Measurements from ENCODE around the gene PI16.
"Not testable (repeated sequence)": the region's sequence is repeated elsewhere in the genome, so short reads cannot be mapped to it uniquely, and the experiment has no call there.

Gene PI16

DNA sequence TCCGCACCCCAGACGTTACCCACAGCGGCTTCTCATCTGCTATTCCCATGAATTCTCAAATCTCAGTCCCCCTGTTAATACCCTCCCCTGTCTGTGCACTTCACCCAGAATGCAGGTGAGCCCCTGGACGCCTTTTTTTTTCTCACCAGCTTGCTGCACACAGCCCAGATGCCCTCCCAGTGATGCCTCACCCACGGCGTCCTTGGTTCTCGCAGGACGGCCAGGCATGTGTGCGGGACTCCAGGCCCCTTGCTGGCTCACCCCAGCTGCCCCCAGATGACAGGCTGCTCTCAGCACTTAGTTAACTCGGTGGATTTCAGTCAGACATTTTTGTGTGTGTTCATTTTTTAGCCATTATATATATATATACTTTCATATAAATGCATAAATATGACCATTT is 25.4 kb upstream of the PI16 start:
- no peak for DNase-seq (ENCODE audit: low spot score)

DNA sequence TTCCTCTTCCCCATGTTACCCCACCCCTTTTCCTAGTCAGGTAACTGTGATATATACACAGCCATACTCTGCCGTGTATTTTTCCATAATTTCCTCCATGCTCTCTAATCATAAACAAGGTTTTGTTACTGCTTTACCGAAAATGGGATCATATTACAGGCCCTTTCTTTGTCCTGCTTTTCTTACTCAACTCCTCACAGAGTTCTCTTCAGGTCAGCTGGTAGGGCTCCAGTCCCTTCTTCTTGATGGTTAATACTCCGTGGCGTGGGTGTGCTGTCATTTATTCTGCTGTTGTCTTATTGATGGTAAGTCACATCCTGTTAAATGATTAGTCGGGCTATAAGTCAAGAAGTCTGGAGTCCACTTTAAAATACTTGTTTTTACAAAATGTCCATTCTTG is 24.9 kb upstream of the PI16 start:
- no peak for DNase-seq (ENCODE audit: low spot score)

DNA sequence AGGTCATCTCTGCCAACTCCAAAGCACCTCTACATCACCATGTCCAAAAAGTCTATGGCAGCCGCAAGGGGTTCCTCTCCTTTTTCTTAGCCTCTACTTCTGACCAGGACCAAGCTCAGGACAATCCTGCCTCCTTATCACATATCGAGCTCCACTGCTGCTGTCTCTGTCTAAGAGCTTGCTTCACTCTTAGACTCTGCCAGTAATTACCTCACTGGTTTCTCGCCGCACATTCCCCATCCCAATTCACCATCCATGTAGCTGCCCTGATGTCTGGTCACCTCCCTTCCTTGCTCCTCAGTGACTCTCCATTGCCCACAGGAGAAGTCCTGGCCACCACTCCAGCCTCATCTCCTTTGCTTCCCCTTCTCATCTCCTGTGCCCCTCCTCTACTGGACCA is 24.1 kb upstream of the PI16 start:
- no peak for DNase-seq (ENCODE audit: low spot score)

DNA sequence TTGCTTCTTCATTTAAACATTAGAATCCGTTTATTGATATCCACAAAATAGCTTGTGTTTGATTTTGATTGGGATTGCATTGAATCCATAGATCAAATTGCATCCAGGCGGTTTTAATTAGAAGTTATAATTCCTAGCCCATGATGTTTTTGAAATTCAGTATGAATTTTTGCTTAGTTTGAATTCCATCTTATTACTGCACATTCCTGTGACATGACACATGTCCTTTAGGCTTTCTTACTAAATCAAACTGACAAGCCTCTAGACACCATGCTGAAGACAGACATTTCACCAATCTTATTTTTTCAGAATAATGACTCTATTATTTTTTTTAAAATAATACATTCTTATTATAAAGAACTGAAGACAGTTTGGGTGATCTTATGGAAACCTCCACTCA is 21.4 kb upstream of the PI16 start:
- no peak for DNase-seq (ENCODE audit: low spot score)

DNA sequence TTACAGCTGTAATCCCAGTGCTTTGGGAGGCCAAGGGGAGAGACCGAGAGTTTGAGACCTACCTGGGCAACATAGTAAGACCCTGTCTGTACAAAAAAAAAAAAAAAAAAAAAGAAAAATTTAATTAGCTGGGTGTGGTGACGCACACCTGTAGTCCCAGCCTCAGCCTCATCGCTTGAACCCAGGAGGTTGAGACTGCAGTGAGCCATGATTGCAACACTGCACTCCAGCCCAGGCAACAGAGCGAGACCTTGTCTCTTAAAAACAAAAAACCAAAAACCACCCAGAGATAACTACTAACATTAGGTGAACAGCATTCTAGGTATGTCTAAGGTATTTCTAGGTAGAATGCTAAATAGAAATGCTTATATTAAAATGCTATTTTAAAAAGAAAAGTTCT is 21.0 kb upstream of the PI16 start:
- DNase-seq (ENCODE audit: low spot score): no peak

DNA sequence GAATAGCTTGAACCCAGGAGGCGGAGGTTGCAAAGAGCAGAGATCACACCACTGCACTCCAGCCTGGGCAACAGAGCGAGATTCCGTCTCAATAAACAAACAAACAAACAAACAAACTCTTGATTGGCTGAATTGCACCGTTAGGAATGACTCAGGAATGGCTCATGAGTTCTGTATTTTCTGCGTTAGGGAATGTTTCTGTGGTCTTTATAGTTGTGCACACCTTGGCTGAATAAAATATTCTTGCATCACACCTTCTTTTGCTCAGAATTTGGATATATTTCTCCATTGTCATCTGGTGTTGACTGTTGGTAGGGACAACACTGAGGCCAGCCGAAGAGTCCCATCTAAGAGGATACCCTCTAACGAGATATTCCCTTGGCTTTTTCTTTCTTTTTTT is 19.6 kb upstream of the PI16 start:
- DNase-seq (ENCODE audit: low spot score): no peak

DNA sequence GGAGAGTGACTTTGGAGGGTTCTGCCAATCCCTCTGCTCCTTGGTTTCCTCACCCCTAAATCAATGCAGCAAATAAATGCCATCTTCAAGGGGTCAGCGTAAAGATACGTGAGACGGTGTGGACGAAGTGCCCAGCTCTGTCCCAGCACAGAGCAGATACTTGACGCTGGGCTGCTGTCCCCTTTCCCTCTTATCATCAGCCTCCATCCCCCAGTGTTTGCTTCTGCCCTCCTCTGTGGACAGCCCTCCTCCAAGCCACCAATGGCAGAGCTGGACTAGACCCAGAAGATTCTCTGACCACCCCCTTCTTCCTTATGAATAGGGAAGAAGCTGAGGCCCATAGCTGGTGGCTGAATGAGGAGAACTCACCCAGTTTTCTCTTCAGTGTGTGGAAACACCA is 17.7 kb upstream of the PI16 start:
- DNase-seq (ENCODE audit: low spot score): no peak

DNA sequence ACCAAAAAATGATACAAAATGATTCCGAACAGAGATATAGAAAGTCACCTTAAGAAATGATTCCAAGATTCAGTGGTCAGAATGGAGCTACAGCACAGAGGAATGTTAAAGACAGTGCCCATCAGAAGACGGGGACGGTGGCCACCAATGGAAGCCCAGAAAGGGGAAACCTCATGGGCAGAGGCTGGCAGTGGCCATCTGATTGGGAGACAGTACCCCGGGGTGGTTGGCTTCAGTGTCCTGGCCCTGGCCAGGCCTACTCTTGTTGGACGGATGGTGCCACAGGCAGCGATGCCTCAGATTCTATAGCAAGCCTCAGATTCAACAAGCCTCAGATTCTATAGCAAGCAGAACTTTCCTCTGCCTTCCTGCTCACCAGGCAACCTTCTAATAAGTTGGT is 16.6 kb upstream of the PI16 start:
- DNase-seq (ENCODE audit: low spot score): no peak

DNA sequence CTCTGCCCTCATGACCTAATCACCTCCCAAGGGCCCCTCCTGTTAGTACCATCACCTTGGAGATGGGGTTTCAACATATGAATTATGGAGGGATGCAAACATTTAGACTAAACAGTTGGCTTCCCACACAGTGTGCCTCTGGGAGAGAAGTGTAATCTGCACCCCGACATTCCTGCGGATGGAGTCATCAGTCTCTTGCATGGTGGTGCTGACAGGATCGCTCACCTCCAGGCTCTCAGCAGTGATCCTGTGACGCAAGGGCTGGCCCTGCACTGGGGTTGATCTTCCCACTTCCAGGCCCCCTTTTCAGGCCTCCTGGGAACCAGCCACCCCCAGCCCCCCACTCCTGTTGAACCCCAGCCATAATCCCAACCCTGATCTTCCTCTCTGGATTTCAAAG is 16.0 kb upstream of the PI16 start:
- no peak for DNase-seq (ENCODE audit: low spot score)

DNA sequence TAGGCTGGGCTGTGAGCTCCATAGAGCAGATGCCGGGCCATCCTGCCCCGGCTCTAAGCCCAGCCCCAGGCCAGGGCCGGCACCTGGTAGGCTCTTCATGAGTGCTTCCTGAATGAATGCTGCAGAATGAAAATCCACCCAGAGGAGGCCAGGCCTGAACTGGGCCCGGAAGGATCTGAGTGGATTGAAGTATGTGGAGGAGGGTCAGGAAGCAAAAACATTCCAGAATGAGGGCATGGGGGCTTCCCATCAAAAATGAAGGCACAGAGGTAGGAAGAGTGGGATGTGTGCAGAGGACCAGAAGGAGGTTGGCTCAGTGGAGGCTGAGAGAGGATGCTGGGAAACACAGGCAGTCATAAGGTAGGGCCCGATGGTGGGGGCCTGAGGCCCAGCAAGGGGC is 15.5 kb upstream of the PI16 start:
- not testable (repeated sequence) for DNase-seq (ENCODE audit: low spot score)

DNA sequence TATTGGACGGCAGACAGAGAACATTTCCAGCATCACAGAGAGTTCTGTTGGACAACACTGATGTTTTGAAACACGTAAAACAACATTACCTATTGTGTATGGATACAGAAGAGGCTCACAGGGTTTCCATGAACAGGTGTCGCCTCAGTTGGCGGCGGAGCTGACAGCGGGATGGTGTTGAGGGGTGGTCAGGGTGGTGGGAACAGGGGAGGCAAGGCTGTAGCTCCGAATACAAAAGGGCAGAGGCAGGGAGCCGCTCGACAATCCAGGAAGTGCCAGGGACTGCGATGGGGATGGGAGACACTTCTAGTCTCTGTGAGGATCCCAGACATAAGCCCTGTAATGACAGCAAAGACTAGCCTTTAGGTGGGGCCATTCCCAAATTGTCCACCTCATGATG is 14.5 kb upstream of the PI16 start:
- no peak for DNase-seq (ENCODE audit: low spot score)

DNA sequence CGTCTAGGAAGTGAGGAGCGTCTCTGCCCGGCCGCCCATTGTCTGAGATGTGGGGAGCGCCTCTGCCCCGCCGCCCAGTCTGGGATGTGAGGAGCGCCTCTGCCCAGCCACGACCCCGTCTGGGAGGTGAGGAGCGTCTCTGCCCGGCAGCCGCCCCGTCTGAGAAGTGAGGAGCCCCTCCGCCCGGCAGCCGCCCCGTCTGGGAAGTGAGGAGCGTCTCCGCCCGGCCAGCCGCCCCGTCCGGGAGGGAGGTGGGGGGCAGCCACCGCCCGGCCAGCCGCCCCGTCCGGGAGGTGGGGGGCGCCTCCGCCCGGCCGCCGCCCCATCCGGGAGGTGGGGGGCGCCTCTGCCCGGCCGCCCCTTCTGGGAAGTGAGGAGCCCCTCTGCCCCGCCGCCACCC is 13.0 kb upstream of the PI16 start:
- DNase-seq (ENCODE audit: low spot score): not testable (repeated sequence)

DNA sequence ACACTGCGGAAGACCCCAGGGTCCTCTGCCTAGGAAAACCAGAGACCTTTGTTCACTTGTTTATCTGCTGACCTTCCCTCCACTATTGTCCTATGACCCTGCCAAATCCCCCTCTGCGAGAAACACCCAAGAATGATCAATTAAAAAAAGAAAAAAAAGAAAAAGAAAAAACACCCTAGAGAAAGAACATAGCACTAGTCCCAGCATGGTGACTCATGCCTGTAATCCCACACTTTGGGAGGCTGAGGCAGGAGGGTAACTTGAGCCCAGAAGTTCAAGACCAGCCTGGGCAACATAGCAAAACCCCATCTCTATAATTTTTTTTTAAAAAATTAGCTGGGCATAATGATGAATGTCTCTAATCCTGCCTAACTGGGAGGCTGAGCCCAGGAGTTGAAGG is 12.2 kb upstream of the PI16 start:
- DNase-seq (ENCODE audit: low spot score): not testable (repeated sequence)

DNA sequence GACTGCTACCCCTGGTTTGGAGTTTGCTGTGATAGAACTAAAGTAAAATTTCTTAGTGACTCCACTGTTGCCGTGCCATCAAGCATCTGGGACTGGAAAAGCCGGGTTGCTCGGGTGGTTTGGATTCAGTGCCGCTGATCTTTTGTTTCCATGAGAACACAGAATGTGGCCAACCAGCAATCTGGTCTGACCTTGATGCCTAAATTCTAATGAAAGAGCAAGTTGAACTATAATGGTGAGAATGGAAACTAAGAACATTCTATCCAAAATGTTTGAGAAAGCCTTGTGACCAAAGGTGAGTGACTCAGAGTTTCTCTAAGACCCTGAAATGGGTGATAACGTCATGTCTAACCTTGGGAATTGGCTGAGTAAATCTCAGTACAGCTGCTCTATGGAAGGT is 9.9 kb upstream of the PI16 start:
- DNase-seq (ENCODE audit: low spot score): no peak

DNA sequence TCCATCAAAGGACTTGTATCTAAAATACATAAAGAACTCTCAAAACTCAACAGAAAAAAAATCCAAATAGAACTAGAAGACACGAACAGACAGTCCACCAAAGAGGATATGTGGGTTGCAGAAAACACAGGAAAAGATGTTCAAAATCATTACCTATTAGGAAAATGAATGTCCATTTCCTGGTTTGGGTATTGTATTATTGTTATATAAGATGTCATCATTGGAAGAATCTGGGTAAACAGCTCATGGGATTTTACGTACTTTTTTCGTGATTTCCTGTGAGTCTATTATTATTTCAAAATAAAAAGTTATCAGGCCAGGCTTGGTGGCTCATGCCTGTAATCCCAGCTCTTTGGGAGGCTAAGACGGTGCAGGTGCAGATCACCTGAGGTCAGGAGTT is 9.2 kb upstream of the PI16 start:
- DNase-seq (ENCODE audit: low spot score): no peak

DNA sequence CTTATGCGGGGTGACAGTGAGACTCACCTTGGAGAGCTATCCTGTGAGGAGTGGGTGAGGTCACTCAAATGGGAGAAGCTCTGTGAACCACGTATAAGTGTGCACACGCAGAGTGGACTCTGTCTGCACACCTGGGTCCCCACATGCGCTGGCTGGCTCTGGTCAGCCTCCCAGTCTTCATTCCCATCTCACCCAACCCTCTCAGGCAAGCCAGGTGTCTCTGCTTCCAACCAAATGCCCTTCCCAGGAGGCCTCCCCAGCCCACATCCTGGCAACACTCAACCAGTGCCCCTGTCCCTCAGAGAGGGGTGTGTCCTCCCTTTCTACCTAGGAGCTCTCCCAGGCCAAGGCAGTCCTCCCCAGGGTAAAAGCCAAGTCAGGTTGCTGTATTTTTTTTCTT is 8.0 kb upstream of the PI16 start:
- DNase-seq (ENCODE audit: low spot score): no peak

DNA sequence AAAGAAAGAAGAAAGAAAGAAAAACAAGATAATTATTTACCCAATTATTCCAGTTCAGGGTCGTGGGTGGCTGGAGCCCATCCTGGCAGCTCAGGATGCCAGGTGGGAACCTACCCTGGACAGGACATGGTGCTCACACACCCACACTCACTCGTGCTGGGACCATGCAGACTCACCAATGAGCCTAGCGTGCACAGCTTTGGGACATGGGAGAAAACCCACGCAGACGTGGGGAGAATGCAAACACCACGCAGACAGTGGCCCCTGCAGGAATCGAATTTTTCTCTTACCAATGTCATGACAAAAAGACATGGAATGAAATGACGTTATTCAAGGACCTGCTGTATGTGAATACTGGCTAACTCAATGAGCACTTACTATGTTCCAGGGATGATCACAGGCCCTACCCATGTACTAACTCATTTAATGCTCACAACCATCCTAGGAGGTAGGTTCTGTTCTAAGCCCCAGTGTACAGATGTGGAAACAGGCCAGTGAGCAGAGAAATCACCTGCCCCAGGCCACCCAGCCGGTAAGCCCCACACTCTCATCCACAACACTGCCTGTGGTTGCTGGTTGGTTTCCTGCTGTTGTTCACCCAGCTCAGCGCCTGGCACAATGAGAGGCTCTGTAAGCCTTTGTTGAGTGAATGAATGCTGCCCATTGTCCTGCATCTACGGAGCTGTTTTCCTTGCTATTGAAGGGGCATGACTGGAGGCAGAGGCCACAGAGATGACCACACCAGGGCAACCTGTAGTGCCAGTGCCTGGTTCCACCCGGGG is 6.8 kb upstream of the PI16 start:
- peak; percentile 63 for DNase-seq (ENCODE audit: low spot score)

DNA sequence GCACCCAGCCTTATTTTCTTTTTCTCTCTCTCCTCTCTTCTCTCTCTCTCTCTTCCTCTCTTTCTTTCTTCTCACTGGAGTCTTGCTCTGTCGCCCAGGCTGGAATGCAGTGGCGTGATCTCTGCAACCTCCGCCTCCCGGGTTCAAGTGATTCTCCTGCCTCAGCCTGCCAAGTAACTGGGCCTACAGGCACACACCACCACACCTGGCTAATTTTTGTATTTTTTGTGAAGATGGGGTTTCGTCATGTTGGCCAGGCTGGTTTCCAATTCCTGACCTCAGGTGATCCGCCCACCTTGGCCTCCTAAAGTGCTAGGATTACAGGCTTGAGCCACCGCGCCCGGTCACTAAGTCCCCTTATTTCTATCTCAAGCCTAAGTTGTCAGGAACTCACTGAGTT is 5.5 kb upstream of the PI16 start:
- not testable (repeated sequence) for DNase-seq (ENCODE audit: low spot score)

DNA sequence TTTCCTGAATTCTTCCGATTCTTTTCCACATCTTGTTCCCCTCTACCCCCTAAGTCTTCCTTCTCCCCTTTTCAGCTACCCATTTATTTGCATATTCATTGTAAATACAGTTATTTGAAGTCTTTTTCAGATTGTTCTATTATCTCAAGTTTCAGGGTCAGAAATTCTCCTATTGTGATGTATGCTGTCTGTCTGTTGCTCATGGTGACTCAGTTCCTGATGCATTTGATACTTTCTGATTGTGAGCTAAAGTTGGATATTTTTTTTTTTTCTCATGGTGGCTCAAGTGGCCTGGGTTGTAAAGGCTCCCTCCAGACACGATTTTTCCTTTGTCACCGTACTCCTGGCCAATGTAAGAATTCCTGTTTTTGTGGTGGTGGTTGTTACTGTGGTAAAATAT is 4.9 kb upstream of the PI16 start:
- no peak for DNase-seq (ENCODE audit: low spot score)

DNA sequence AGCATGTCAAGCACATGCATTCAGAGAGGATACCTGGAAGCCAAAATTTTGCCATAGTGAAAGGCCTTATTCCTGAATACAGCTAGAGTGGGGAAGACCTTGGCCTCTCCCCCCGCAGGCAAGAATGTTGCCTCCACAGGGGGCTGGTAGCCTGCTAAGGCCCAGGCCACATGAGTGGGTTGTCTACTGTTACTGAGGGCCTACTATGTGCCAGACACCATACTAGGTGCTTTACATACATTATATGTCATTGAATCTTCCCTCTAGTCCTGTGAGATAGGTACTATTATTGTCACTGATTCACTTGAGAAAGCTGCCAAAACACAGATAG is 642 bp upstream of the PI16 start:
- no peak for DNase-seq (ENCODE audit: low spot score)

DNA sequence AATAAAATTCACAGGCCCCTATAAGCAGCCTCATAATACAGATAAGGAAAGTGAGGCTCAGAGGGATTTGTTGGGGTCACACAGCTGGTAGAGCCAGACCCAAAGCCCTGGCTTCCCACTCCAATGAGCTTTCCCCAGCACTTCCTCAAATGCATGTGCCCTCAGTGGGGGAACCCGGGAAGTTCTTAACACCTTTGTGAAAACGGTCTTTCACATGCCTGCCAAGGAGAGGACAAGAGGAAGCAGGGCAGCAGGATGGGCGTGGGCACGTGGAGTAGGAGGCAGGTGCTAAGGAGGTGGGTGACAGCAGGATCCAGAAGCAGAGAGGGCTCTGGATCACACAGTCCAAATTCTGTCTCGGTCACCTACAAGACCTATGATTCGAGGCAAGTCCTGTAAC is 598 bp downstream of the PI16 start:
- DNase-seq (ENCODE audit: low spot score): no peak

DNA sequence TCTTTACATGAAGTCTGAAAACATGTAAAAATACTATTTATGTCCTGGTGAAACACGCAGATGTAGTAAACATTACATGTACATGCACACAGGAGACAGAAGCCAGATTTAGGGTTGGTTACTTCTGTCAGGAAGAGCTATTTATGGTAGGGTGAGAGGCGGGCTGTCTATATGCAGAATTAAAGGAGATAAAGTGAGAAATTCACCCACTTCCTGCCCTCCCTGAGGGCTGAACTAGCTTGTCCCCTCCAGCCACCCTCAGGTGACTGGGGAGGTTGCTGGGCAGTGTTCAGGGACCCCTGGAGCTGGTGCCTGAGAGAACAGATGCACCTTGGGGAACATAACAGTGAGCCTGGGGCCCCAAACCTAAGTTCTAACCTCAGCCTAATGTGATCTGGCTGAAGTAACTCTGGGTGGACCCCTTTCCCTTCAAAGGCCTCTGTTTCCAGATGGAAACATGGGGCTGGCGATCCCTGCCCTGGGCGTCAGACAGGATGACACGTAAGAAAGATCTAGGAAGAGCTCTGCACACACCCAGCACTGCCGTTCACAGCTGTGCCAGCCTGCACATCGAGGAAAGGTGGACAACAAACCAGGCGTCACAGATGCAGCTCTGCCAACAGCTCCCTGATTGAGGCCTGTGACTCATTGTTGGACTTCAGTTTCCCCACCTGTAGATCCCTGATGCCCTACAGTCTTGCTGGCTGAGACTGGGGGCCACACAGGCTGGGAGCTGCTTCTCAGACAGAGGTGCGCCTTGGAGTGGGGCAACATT is 1.3 kb downstream of the PI16 start:
- DNase-seq (ENCODE audit: low spot score): peak; percentile 26

DNA sequence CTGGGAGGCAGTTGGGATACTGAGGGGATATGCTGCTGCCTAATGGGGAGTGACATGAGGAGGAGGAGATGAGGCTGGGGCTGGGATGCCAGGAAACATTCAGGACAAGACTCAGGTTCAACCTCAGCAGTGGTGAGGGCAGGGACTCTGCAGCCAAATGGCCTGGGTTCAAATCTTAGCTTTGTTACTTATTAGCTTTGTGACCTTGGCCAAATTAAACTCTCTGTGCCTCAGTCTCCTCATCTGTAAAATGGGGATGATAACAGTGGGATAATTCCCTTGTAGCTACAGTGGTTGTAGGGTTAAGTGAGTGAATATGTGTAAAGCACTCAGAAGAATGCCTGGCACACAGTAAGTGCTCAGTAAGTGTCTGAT is 1.9 kb downstream of the PI16 start:
- DNase-seq (ENCODE audit: low spot score): no peak

DNA sequence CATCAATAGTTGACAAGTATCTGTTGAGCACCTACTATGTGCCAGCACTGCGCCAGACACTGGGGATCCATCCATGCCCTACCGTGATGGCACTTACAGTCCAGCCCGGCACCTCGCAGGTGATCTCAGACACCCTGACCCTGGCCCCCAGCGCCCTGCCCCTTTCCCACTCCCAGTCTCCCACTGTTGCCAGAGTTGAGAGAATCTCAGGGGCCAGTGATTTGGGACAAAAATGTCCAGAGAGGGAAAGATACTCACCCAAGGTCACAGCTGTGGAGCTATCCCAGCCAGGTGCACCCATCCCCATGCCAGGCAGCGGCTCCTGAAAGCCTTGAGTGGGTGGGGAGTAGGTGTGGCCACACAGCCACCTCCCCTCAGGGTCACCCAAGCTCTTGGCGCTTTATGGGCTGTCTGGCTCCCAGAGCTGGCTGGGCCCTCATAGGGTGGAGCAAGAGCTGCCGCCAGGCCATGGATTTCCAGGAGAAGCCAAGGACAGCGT is 3.3 kb downstream of the PI16 start:
- DNase-seq (ENCODE audit: low spot score): no peak
